IPS DF 19.7 (cell line): ENCODE measurements around the gene NIF3L1.

Experiments
- DNase-seq: peaks from one replicate; pipeline ENCODE4 v3.0.0-alpha.2; 2013; ENCODE audit warnings: low read depth, low spot score

Gene NIF3L1

DNA sequence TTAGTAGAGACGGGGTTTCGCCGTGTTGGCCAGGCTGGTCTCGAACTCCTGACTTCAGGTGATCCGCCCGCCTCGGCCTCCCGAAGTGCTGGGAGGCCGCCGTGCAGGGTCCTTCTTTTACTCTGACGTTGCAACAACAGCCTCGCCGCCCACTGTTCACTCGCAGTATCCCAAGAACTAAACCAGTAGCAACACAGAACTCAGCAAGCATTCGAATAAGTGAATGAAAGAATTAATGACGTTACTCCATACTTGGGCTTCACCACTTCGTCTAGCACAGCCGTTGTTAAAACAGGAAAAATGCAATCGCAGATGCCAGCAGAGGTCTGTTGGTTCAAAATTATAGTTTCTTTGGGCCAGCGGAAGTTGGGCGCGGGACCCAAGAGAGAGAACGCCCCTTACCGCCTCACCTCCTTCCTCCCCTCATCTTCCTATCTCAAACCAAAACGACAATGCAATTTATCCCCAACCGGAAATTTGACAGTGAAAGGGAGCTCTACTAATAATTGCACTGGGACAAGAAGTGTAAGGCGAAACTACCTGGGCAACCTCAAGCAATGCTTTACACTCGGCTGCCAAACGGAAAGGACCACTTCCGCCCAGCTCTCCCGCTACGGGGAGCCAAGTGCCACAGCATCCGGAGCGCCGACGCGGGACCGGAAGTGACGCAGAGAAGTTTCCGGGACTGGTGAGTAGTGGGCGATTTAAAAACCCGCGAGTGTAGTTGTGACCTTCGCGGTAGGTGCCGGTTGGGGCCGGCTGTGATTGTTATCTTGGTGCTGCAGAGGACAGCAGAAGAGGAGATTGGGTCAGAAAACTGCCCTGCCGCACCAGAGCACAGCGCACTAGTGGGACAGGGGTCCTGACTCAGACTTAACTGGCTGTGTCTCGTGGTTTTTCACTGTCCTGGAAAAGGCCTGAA lies at the start of gene NIF3L1, which contains the start of gene PPIL3:
Gene NIF3L1 (plus strand): TSS at position 668 of the 922 bp plus-strand sequence. CDS start 2,573 bp downstream, outside the sequence.
Gene PPIL3 (minus strand): TSS at position 374 of the 922 bp plus-strand sequence. CDS start 1,462 bp downstream, outside the sequence.
- peak; percentile 98 for DNase-seq

DNA sequence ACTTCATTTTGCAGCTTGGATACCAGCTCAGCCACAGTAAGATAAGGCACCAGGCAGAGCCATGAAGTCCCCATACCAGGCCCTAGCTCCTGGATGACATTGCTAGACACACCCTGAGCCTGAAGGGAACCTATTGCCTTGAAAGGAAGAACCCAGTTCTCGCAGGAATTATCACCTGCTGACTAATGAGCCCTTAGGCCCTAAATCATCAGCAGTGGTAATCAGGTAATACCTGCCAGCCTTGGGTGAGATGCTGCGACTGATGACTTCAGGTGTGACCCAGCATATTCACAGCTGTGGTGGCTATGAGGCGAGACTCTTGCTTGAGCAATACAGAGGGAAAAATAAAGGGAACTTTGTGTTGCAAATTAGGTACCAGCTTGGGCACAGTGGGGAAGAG lies 49.7 kb upstream of the NIF3L1 start:
- DNase-seq, result no peak

- no peak for DNase-seq
These were observed 44.9 kb upstream of the NIF3L1 start for GRCh38 chr2:200843993-200844948.

DNA sequence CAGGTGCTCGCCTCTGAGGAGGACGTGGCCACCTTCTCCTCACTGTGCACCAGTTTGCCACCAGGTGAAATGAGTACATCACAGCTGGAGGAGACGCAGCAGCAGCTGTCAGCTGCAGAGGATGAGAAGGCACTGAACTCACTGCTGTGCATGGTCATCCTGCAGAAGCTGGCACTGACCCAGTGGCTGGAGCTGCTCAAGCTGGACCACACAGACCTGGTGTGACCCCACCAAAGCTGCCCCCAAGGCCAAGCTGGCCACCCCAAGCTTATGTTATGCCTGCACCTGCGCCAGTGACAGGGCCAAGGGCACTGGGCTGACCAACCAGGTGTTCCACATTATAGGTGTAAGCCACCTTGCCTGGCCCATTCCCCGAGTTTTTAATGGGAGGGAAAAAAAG lies 44.0 kb upstream of the NIF3L1 start:
- no peak for DNase-seq

DNA sequence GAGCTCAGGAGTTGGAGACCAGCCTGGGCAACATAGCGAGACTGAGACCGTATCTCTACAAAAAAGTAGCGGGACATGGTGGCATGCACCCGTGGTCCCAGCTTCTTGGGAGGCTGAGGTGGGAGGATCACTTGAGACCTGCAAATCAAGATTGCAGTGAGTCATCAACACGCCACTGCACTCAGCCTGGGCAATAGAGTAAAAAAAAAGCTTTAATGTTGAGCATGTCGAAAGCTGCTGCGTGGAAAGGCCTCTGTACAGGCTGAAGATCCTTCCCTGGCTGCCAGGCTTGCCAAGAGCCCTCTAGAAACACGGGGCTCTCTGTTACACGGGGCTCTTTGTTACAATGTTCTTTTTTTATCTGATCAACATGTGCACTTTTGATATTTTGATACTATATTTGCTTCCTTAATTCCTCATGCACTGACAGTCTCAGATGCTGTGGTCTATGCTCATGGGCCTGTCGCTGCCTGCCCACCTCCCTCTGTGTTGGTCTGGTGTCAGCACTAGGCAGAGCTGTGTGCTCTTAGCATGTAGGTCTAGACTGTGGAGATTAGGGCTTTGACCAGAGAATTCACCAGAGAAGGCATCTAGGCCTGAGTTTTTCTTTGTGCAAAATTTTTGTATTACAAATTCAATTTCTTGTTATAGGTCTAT lies 43.4 kb upstream of the NIF3L1 start:
- no peak for DNase-seq

DNA sequence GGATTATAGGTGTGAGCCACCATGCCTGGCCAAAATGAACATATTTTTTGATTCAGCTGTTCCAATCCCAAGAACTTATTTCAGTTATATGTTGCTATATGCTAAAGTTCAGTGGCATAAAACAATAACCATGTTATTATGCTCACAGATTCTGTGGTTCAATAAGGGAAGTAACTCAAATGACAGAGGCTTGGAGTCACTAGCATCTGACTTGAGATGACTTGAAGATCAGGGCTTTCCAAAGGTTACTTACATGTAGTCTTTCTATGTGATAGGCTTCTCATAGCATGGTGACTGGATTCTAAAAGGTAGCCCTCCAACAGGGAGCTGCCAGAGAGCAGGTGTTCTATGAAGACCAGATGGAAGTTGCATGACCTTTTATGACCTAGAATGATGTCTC lies 41.9 kb upstream of the NIF3L1 start:
- no peak for DNase-seq

- DNase-seq, result no peak
These were observed 41.2 kb upstream of the NIF3L1 start for GRCh38 chr2:200847939-200848338.

DNA sequence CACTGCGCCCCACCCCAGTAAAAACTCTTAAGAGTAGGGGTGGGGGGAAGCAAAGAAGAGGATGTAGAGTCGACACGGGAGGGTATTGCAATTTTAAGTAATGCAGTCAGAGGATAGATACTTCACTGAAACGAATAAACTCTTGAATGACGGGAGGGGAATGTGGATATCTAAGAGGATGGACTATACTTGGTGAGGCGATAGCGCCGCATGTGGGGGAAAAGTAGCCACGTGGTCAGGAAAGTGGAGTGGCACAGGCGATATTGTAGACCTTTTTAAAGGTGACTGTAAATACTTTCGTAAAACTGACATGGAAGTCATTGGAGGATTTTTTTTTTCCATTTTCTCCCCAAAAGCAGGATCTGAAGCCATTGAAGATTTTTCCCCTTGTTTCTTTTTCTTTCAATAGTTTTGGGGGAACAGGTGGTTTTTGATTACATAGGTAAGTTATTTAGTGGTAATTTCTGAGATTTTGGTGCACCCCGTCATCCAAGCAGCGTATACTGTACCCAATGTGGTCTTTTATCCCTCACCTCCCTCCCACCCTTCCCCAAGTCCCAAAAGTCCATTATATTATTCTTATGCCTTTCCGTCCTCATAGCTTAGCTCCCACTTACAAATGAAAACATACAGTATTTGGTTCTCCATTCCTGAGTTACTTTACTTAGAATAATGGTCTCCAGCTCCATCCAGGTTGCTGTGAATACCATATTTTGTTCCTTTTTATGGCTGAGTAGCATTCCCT lies 38.5 kb upstream of the NIF3L1 start:
- no peak for DNase-seq

DNA sequence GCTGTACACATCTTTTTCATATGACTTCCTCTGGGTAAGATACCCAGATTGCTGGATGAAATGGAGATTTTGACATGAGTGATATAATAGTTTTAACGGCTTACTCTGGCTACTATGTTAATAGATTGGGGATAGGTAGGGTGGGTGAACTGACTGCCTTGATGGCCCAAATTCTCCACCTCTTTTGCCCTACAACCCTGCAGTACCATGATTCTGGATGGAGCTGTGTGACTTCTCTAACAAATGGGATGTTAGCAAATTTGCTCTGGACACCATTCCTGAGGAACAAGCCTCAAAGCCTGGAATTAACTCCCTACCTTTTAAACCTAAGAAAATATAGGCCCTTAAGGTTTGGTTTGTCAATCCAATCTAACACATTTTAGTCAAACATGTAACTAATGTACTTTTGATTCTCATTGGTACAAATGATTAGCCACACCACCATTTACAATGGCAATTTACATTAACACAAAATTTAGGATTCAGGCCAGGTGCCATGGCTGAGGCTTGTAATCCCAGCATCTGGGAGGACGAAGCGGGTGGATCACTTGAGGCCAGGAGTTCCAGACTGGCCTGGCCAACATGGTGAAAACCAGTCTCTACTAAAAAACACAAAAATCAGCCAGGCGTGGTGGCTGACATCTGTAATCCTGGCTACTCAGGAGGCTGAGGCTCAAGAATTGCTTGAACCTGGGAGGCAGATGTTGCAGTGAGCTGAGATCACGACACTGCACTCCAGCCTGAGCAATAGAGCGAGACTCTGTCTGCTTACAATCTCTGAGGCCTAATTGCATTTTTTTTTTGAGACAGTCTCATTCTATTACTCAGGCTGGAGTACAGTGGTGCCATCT lies 37.5 kb upstream of the NIF3L1 start:
- no peak for DNase-seq

DNA sequence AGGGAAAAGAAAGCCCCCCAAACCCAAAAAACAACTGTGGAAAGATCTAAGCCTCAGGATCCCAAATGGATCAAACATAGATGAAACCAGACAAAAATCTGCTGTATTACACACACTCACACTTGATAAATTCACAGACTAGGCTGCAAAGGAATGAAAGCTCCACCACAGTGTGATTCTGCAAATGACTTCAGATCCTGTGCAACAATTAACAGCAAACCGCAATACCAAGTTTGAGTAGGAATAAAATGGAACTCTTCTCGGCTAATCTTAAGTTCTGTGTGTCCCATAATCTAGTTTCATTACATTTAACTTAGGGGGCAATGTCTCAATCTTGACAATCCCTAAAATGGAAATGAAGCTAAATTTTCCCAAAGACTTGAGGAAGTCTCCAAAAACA lies 36.6 kb upstream of the NIF3L1 start:
- no peak for DNase-seq

DNA sequence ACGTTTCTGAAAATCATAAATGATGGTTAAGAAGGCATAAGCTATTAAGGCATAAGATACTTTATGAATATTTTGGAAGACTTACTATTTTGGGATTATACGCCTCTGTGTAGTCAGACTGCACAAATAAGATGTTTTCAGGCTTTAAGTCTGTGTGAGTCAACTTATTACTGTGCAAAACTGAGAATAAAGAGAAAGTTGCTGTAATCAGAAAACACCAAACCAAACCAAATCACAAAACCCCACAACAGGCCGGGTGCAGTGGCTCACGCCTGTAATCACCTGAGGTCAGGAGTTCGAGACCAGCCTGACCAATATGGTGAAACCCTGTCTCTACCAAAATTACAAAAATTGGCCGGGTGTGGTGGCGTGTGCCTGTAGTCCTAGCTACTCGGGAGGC lies 32.4 kb upstream of the NIF3L1 start:
- no peak for DNase-seq

GRCh38 chr2:200860092-200860795 lies 28.9 kb upstream of the NIF3L1 start:
- no peak for DNase-seq

- no peak for DNase-seq
These were observed 27.5 kb upstream of the NIF3L1 start for GRCh38 chr2:200861617-200862155.

DNA sequence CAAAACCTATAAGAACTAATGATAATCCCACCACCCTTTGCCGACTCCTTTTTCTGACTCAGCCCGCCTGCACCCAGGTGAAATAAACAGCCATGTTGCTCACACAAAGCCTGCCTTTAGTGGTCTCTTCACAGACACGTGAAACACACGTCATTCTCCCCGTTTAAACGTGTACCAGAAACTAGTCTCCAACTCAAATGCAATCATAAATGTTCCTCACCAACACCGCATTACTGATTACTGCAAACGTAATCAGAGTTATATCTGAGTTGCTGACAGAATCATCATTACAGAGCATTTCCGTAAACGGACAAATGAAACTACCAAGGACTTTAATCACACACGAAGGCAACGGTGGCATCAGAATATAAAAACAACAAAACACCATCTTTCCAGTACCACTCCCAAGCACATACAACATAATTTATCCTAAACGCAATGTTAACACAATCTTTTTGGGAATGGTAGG lies 26.6 kb upstream of the NIF3L1 start:
- no peak for DNase-seq

- DNase-seq, result no peak
These were observed 25.4 kb upstream of the NIF3L1 start for GRCh38 chr2:200863782-200864175.

DNA sequence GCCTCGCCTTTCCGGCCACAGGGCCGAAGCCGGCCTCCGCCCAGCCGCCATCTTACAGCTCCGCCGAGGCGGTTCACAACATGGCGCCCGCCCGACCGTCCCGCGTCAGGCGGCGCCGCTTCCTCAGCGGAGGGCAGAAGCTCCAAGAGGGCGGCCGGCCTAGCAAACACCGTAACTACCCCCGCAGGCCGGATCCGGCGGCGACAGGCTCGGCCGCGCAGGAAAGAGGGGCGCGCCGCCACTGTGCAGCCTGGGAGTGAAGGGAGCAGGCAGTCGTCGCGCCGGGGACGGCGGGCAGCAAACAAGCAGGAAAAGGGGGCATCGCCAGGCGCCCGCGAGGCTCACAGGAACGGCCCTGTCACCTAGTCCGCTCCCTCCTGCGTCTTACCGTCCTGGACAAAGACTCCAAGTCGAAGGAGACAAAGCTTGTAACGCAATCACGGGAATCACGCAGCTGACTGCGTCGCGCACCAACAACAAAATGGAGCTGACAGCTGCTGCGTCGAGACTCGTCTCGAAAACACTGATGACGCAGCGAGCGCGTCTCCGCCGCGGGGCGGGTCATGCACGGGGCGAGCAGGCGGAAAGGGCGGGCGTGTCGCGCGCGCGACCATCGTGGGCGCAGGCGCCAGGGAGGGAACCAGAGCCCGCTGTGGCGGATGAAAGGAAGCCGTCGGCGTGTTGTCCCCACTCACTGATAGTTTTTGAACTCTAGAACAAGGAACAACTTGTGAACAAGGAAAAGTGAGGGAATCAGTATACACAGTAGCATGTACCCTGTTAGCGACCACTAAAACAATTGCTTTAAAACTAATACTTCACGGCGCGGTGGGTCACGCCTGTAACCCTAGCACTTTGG lies 24.8 kb upstream of the NIF3L1 start, which contains the start of gene CLK1:
Gene CLK1 (minus strand): TSS at position 483 of the 859 bp plus-strand sequence. CDS start 2,796 bp downstream, outside the sequence.
- DNase-seq, result peak; percentile 42

DNA sequence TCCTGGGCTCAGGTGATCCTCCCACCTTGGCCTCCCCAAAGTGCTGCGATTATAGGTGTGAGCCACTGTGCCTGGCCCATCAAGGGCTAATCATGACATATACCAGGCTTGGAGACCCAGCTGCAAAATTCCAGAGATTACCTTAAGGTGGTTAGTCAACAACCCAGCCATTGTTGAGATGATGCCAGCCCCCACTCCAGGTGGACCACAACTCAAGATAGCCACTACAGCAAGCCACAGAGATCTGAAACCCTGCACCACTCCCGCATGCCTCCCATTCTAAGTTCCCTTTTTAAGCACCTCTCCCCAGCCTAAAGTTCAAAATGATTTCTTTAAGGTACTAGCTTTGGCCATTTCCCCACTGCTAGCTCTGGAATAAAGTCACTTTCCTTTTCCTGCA lies 20.2 kb upstream of the NIF3L1 start:
- no peak for DNase-seq

- no peak for DNase-seq
These were observed 18.0 kb upstream of the NIF3L1 start for GRCh38 chr2:200871151-200871550.
